ENCODE results near the gene TMPRSS3.

Gene TMPRSS3

GRCh38 chr21:42377951-42378340 is 17.9 kb downstream of the TMPRSS3 start:
- 73% methylated on average over 4 of the region's 5 CpGs for WGBS
- DNase-seq, result no peak

GRCh38 chr21:42377211-42377950 is 18.5 kb downstream of the TMPRSS3 start:
- H3K23ac ChIP-seq (ENCODE audit: low read length in 2 of 2), result no peak overlapping the region
- no peaks in the 10 kb centered on the region for H3K36me3 ChIP-seq (ENCODE audit: control insufficient read depth in 1 of 2, insufficient read depth in 2 of 2, low read depth in 1 of 2, low read length in 2 of 2)
- DNase-seq, result no peak
- no peak overlapping the region for H4K8ac ChIP-seq (ENCODE audit: low read length)
- no peak overlapping the region for H3K9ac ChIP-seq (ENCODE audit: low read length)
- no peak overlapping the region for H2BK12ac ChIP-seq (ENCODE audit: low read length in 2 of 2)
- H3K9me3 ChIP-seq (ENCODE audit: control insufficient read depth, low read length), result peaks cover 6% of the 10 kb centered on the region
- no peak overlapping the region for H2AFZ ChIP-seq (ENCODE audit: low read depth, low read length)
- no peak overlapping the region for H3K27ac ChIP-seq (ENCODE audit: low read length, poor library complexity, severe bottlenecking)
- WGBS, result 83% methylated on average over 24 of the region's 24 CpGs
- H2BK5ac ChIP-seq (ENCODE audit: low read depth, low read length, poor library complexity, severe bottlenecking), result no peak overlapping the region
- H3K14ac ChIP-seq (ENCODE audit: low read length in 2 of 2), result no peak overlapping the region
- H3K4me1 ChIP-seq (ENCODE audit: control insufficient read depth, insufficient read depth, low read depth, low read length), result no peaks in the 10 kb centered on the region
- peaks cover 21 to 61% of the 10 kb centered on the region in 2 experiments for H3K27me3 ChIP-seq (ENCODE audit: control insufficient read depth in 1 of 2, insufficient read depth in 1 of 2, low read length in 2 of 2)
- H3K18ac ChIP-seq (ENCODE audit: low read depth in 1 of 2, low read length in 2 of 2), result no peak overlapping the region
- H2BK15ac ChIP-seq (ENCODE audit: low read depth, poor library complexity, severe bottlenecking), result no peak overlapping the region
- no peak overlapping the region for H2AK5ac ChIP-seq (ENCODE audit: low read length, severe bottlenecking)
- no peak overlapping the region for H3K4me3 ChIP-seq (ENCODE audit: insufficient read depth in 1 of 2, low read depth in 1 of 2, low read length in 2 of 2)
- no peak overlapping the region for H4K91ac ChIP-seq (ENCODE audit: low read length)
- H2BK120ac ChIP-seq (ENCODE audit: low read depth, low read length), result no peak overlapping the region
- no peak overlapping the region for H3K4me2 ChIP-seq (ENCODE audit: low read length, poor library complexity, severe bottlenecking)
- no peak overlapping the region for H3K4ac ChIP-seq (ENCODE audit: low read depth in 1 of 2, low read length in 2 of 2)
- no peaks in the 10 kb centered on the region for H3K79me1 ChIP-seq (replicated peaks; ENCODE audit: low read length, poor library complexity, severe bottlenecking)

More at GRCh38 chr21:42377951-42378340, 17.9 kb downstream of the TMPRSS3 start:
- H2AFZ ChIP-seq (ENCODE audit: low read depth, low read length), result no peak overlapping the region
- H3K4me2 ChIP-seq (ENCODE audit: low read length, poor library complexity, severe bottlenecking), result no peak overlapping the region
- H3K4me1 ChIP-seq (ENCODE audit: control insufficient read depth, insufficient read depth, low read depth, low read length), result no peaks in the 10 kb centered on the region
- no peak overlapping the region for H3K4me3 ChIP-seq (ENCODE audit: insufficient read depth in 1 of 2, low read depth in 1 of 2, low read length in 2 of 2)
- no peak overlapping the region for H2AK5ac ChIP-seq (ENCODE audit: low read length, severe bottlenecking)
- H4K8ac ChIP-seq (ENCODE audit: low read length), result no peak overlapping the region
- H2BK15ac ChIP-seq (ENCODE audit: low read depth, poor library complexity, severe bottlenecking), result no peak overlapping the region
- no peak overlapping the region for H4K91ac ChIP-seq (ENCODE audit: low read length)
- H3K9ac ChIP-seq (ENCODE audit: low read length), result no peak overlapping the region
- H3K27ac ChIP-seq (ENCODE audit: low read length, poor library complexity, severe bottlenecking), result no peak overlapping the region
- H3K79me1 ChIP-seq (replicated peaks; ENCODE audit: low read length, poor library complexity, severe bottlenecking), result no peaks in the 10 kb centered on the region
- peaks cover 7% of the 10 kb centered on the region for H3K9me3 ChIP-seq (ENCODE audit: control insufficient read depth, low read length)
- no peak overlapping the region for H2BK5ac ChIP-seq (ENCODE audit: low read depth, low read length, poor library complexity, severe bottlenecking)
- H3K27me3 ChIP-seq (ENCODE audit: control insufficient read depth in 1 of 2, insufficient read depth in 1 of 2, low read length in 2 of 2), result peaks cover 21 to 60% of the 10 kb centered on the region in 2 experiments
- H2BK12ac ChIP-seq (ENCODE audit: low read length in 2 of 2), result no peak overlapping the region
- no peak overlapping the region for H3K23ac ChIP-seq (ENCODE audit: low read length in 2 of 2)
- no peak overlapping the region for H3K18ac ChIP-seq (ENCODE audit: low read depth in 1 of 2, low read length in 2 of 2)
- H3K14ac ChIP-seq (ENCODE audit: low read length in 2 of 2), result no peak overlapping the region
- no peak overlapping the region for H2BK120ac ChIP-seq (ENCODE audit: low read depth, low read length)
- no peak overlapping the region for H3K4ac ChIP-seq (ENCODE audit: low read depth in 1 of 2, low read length in 2 of 2)
- peaks cover 0 to 1% of the 10 kb centered on the region in 2 experiments for H3K36me3 ChIP-seq (ENCODE audit: control insufficient read depth in 1 of 2, insufficient read depth in 2 of 2, low read depth in 1 of 2, low read length in 2 of 2)

- H2BK120ac ChIP-seq (ENCODE audit: low read depth, low read length), result no peak overlapping the region
- no peaks in the 10 kb centered on the region for H3K4me1 ChIP-seq (ENCODE audit: control insufficient read depth, insufficient read depth, low read depth, low read length)
- H3K14ac ChIP-seq (ENCODE audit: low read length in 2 of 2), result no peak overlapping the region
- H2BK15ac ChIP-seq (ENCODE audit: low read depth, poor library complexity, severe bottlenecking), result no peak overlapping the region
- no peak overlapping the region for H3K27ac ChIP-seq (ENCODE audit: low read length, poor library complexity, severe bottlenecking)
- H3K36me3 ChIP-seq (ENCODE audit: control insufficient read depth in 1 of 2, insufficient read depth in 2 of 2, low read depth in 1 of 2, low read length in 2 of 2), result no peaks in the 10 kb centered on the region
- no peak overlapping the region for H3K23ac ChIP-seq (ENCODE audit: low read length in 2 of 2)
- no peak overlapping the region for H2AK5ac ChIP-seq (ENCODE audit: low read length, severe bottlenecking)
- no peak overlapping the region for H2AFZ ChIP-seq (ENCODE audit: low read depth, low read length)
- 80% methylated on average over 29 of the region's 32 CpGs for WGBS
- no peak overlapping the region for H3K4ac ChIP-seq (ENCODE audit: low read depth in 1 of 2, low read length in 2 of 2)
- no peak overlapping the region for H3K4me3 ChIP-seq (ENCODE audit: insufficient read depth in 1 of 2, low read depth in 1 of 2, low read length in 2 of 2)
- no peak overlapping the region for H4K8ac ChIP-seq (ENCODE audit: low read length)
- no peak for DNase-seq
- H3K79me1 ChIP-seq (replicated peaks; ENCODE audit: low read length, poor library complexity, severe bottlenecking), result no peaks in the 10 kb centered on the region
- no peak overlapping the region for H2BK12ac ChIP-seq (ENCODE audit: low read length in 2 of 2)
- no peak overlapping the region for H3K4me2 ChIP-seq (ENCODE audit: low read length, poor library complexity, severe bottlenecking)
- no peak overlapping the region for H4K91ac ChIP-seq (ENCODE audit: low read length)
- no peak overlapping the region for H2BK5ac ChIP-seq (ENCODE audit: low read depth, low read length, poor library complexity, severe bottlenecking)
- peaks cover 21 to 59% of the 10 kb centered on the region in 2 experiments for H3K27me3 ChIP-seq (ENCODE audit: control insufficient read depth in 1 of 2, insufficient read depth in 1 of 2, low read length in 2 of 2)
- no peaks in the 10 kb centered on the region for H3K9me3 ChIP-seq (ENCODE audit: control insufficient read depth, low read length)
- H3K18ac ChIP-seq (ENCODE audit: low read depth in 1 of 2, low read length in 2 of 2), result no peak overlapping the region
- no peak overlapping the region for H3K9ac ChIP-seq (ENCODE audit: low read length)
Measured at GRCh38 chr21:42376338-42376982, 19.4 kb downstream of the TMPRSS3 start.

GRCh38 chr21:42375966-42376337 is 19.9 kb downstream of the TMPRSS3 start:
- H2BK12ac ChIP-seq (ENCODE audit: low read length in 2 of 2), result no peak overlapping the region
- H3K23ac ChIP-seq (ENCODE audit: low read length in 2 of 2), result no peak overlapping the region
- H4K91ac ChIP-seq (ENCODE audit: low read length), result no peak overlapping the region
- no peak overlapping the region for H4K8ac ChIP-seq (ENCODE audit: low read length)
- H3K18ac ChIP-seq (ENCODE audit: low read depth in 1 of 2, low read length in 2 of 2), result no peak overlapping the region
- no peak overlapping the region for H3K14ac ChIP-seq (ENCODE audit: low read length in 2 of 2)
- no peaks in the 10 kb centered on the region for H3K36me3 ChIP-seq (ENCODE audit: control insufficient read depth in 1 of 2, insufficient read depth in 2 of 2, low read depth in 1 of 2, low read length in 2 of 2)
- H3K4me2 ChIP-seq (ENCODE audit: low read length, poor library complexity, severe bottlenecking), result no peak overlapping the region
- no peak overlapping the region for H2AK5ac ChIP-seq (ENCODE audit: low read length, severe bottlenecking)
- peaks cover 21 to 62% of the 10 kb centered on the region in 2 experiments for H3K27me3 ChIP-seq (ENCODE audit: control insufficient read depth in 1 of 2, insufficient read depth in 1 of 2, low read length in 2 of 2)
- no peak for DNase-seq
- H3K4me1 ChIP-seq (ENCODE audit: control insufficient read depth, insufficient read depth, low read depth, low read length), result no peaks in the 10 kb centered on the region
- H2BK15ac ChIP-seq (ENCODE audit: low read depth, poor library complexity, severe bottlenecking), result no peak overlapping the region
- H3K4ac ChIP-seq (ENCODE audit: low read depth in 1 of 2, low read length in 2 of 2), result no peak overlapping the region
- H3K4me3 ChIP-seq (ENCODE audit: insufficient read depth in 1 of 2, low read depth in 1 of 2, low read length in 2 of 2), result no peak overlapping the region
- H2BK5ac ChIP-seq (ENCODE audit: low read depth, low read length, poor library complexity, severe bottlenecking), result no peak overlapping the region
- 72% methylated on average over 3 of the region's 3 CpGs for WGBS
- no peak overlapping the region for H2BK120ac ChIP-seq (ENCODE audit: low read depth, low read length)
- no peaks in the 10 kb centered on the region for H3K79me1 ChIP-seq (replicated peaks; ENCODE audit: low read length, poor library complexity, severe bottlenecking)
- H2AFZ ChIP-seq (ENCODE audit: low read depth, low read length), result no peak overlapping the region
- no peak overlapping the region for H3K9ac ChIP-seq (ENCODE audit: low read length)
- H3K9me3 ChIP-seq (ENCODE audit: control insufficient read depth, low read length), result no peaks in the 10 kb centered on the region
- no peak overlapping the region for H3K27ac ChIP-seq (ENCODE audit: low read length, poor library complexity, severe bottlenecking)
